Common myeloid progenitor, CD34-positive (primary cell): Measurements from ENCODE around the gene TMEM86A.

Experiments
- CTCF ChIA-PET: fragments of 350-600 bp; sonication (Branson Sonifier 250); formaldehyde crosslinking; loops from one replicate; lab custom pipeline; 2021; ENCODE audit warnings: antibody characterized with exemption; lab: Charles Lee
- POLR2A ChIA-PET: fragments of 350-600 bp; sonication (Branson Sonifier 250); formaldehyde crosslinking; loops from one replicate; lab custom pipeline; 2021; ENCODE audit warnings: antibody characterized with exemption; lab: Charles Lee
- DNase-seq, 3 donors: peaks; one replicate each; pipeline versions ENCODE4 v3.0.0 to v3.0.0-alpha.2; 2013
- H3K27ac ChIP-seq, 2 experiments: 1 replicate in 1 of 2; 2 replicates in 1 of 2; pipeline ENCODE4 v1.7.0; 2013; ENCODE audit warnings: inconsistent platforms in 2 of 2, low read length in 2 of 2, mild to moderate bottlenecking in 2 of 2, low read depth in 1 of 2, moderate library complexity in 1 of 2; ENCODE audit not compliant: severe bottlenecking in 2 of 2, insufficient read depth in 1 of 2, poor library complexity in 1 of 2
- H3K27me3 ChIP-seq, 5 experiments: replicated peaks in 2 of 5; 1 replicate in 3 of 5; 2 replicates in 2 of 5; pipeline versions ENCODE4 v1.6.1 to v1.7.0; 2013; ENCODE audit warnings: low read length in 4 of 5, mild to moderate bottlenecking in 2 of 5, moderate library complexity in 2 of 5, inconsistent platforms in 1 of 5; ENCODE audit not compliant: insufficient read depth in 5 of 5, control insufficient read depth in 4 of 5
- H3K36me3 ChIP-seq, 4 experiments: 1 replicate in 2 of 4; 2 replicates in 2 of 4; pipeline versions ENCODE4 v1.6.1 to v1.7.0; 2013; ENCODE audit warnings: low read length in 3 of 4, control low read depth in 1 of 4, mild to moderate bottlenecking in 1 of 4; ENCODE audit not compliant: control insufficient read depth in 4 of 4, insufficient read depth in 4 of 4
- H3K4me1 ChIP-seq, 4 experiments: 1 replicate in 3 of 4; 2 replicates in 1 of 4; pipeline versions ENCODE4 v1.6.1 to v1.7.1; 2013; ENCODE audit warnings: low read length in 3 of 4, mild to moderate bottlenecking in 3 of 4, control low read depth in 1 of 4, inconsistent platforms in 1 of 4, moderate library complexity in 1 of 4; ENCODE audit not compliant: control insufficient read depth in 4 of 4, insufficient read depth in 4 of 4; ENCODE audit errors: control extremely low read depth in 1 of 4
- H3K4me3 ChIP-seq, 7 experiments: 1 replicate in 4 of 7; 2 replicates in 3 of 7; pipeline versions ENCODE4 v1.5.1 to v1.7.0; 2013; ENCODE audit warnings: mild to moderate bottlenecking in 7 of 7, low read length in 6 of 7, moderate library complexity in 6 of 7, inconsistent platforms in 2 of 7, low read depth in 2 of 7, control low read depth in 1 of 7; ENCODE audit not compliant: insufficient read depth in 4 of 7, control insufficient read depth in 1 of 7; ENCODE audit errors: extremely low read depth in 1 of 7
- H3K9me3 ChIP-seq, 5 experiments: 1 replicate in 4 of 5; 2 replicates in 1 of 5; pipeline versions ENCODE4 v1.6.1 to v1.7.1; 2013; ENCODE audit warnings: low read length in 4 of 5, mild to moderate bottlenecking in 2 of 5, inconsistent platforms in 1 of 5, low read depth in 1 of 5, moderate library complexity in 1 of 5; ENCODE audit not compliant: control insufficient read depth in 4 of 5, insufficient read depth in 2 of 5; ENCODE audit errors: control extremely low read depth in 1 of 5
- WGBS: methylation state at CpG from one replicate; pipeline ENCODE4 v1.1.5; 2013; ENCODE audit not compliant: insufficient coverage; 5-methylcytosine and 5-hydroxymethylcytosine counted together

TMEM86A gene

GRCh38 chr11:18737642-18738041 lies 39.1 kb downstream of the TMEM86A start:
- H3K27me3 ChIP-seq, result peaks cover 0 to 2% (median 0%) of the 10 kb centered on the region in 5 experiments
- H3K9me3 ChIP-seq, result no peaks in the 10 kb centered on the region
- WGBS, result 98% methylated on average over 8 of the region's 8 CpGs
- DNase-seq, result no peak
- H3K36me3 ChIP-seq, result no peaks in the 10 kb centered on the region
- POLR2A ChIA-PET, result no interaction called here
- CTCF ChIA-PET, result interaction anchor here (1.0 to 7.1 kb wide), 7 partner anchors 8 to 198 kb away, joined by 3 to 58 read pairs (median 3); no protein-coding TSS in a partner anchor
- no peak overlapping the region for H3K27ac ChIP-seq
- H3K4me1 ChIP-seq, result no peaks in the 10 kb centered on the region
- H3K4me3 ChIP-seq, result no peak overlapping the region

GRCh38 chr11:18739685-18740084 lies 41.1 kb downstream of the TMEM86A start:
- H3K4me1 ChIP-seq, result no peaks in the 10 kb centered on the region
- no peak for DNase-seq
- H3K27me3 ChIP-seq, result peaks cover 0 to 2% (median 0%) of the 10 kb centered on the region in 5 experiments
- H3K4me3 ChIP-seq, result no peak overlapping the region
- H3K36me3 ChIP-seq, result no peaks in the 10 kb centered on the region
- H3K9me3 ChIP-seq, result no peaks in the 10 kb centered on the region
- POLR2A ChIA-PET, result no interaction called here
- no peak overlapping the region for H3K27ac ChIP-seq
- CTCF ChIA-PET, result interaction anchor here (0.9 to 7.1 kb wide), 6 partner anchors 10 to 199 kb away, joined by 4 to 58 read pairs (median 10); no protein-coding TSS in a partner anchor
- no CpG with 5 or more reads among the region's 4 CpGs for WGBS

GRCh38 chr11:18741783-18742182 lies 43.2 kb downstream of the TMEM86A start:
- Histone ChIP-seq H3K4me3 (no peak overlapping the region), H3K27ac (no peak overlapping the region), H3K4me1 (no peaks in the 10 kb centered on the region), H3K36me3 (no peaks in the 10 kb centered on the region), H3K27me3 (peaks cover 0 to 2% (median 0%) of the 10 kb centered on the region in 5 experiments), H3K9me3 (no peaks in the 10 kb centered on the region)
- DNase-seq, result peak in 1 of 3 donors; percentile 6
- ChIA-PET POLR2A (no interaction called here), CTCF (interaction anchor here (1.4 to 7.1 kb wide), 3 partner anchors 10 to 16 kb away, joined by 3 to 58 read pairs (median 12); no protein-coding TSS in a partner anchor)
- 97% methylated on average over 3 of the region's 3 CpGs for WGBS

GRCh38 chr11:18743365-18743764 lies 44.8 kb downstream of the TMEM86A start:
- 97% methylated on average over 9 of the region's 10 CpGs for WGBS
- DNase-seq, result no peak
- POLR2A ChIA-PET, result no interaction called here

GRCh38 chr11:18743900-18744514 lies 45.4 kb downstream of the TMEM86A start:
- WGBS, result 92% methylated on average over 11 of the region's 15 CpGs
- DNase-seq, result no peak
- no peaks in the 10 kb centered on the region for H3K9me3 ChIP-seq
- ChIA-PET CTCF (interaction anchor here (0.7 to 7.1 kb wide), 7 partner anchors 10 to 203 kb away, joined by 3 to 58 read pairs (median 4); no protein-coding TSS in a partner anchor), POLR2A (no interaction called here)
- no peaks in the 10 kb centered on the region for H3K36me3 ChIP-seq
- no peak overlapping the region for H3K4me3 ChIP-seq
- no peaks in the 10 kb centered on the region for H3K27me3 ChIP-seq
- peaks cover 0 to under 1% (median 0%) of the 10 kb centered on the region in 4 experiments for H3K4me1 ChIP-seq
- H3K27ac ChIP-seq, result no peak overlapping the region

More at GRCh38 chr11:18743365-18743764, 44.8 kb downstream of the TMEM86A start:
- no peaks in the 10 kb centered on the region for H3K36me3 ChIP-seq
- no peaks in the 10 kb centered on the region for H3K27me3 ChIP-seq
- H3K4me1 ChIP-seq, result no peaks in the 10 kb centered on the region
- H3K4me3 ChIP-seq, result no peak overlapping the region
- H3K27ac ChIP-seq, result no peak overlapping the region
- H3K9me3 ChIP-seq, result no peaks in the 10 kb centered on the region
- CTCF ChIA-PET, result interaction anchor here (0.7 to 7.1 kb wide), 7 partner anchors 8 to 203 kb away, joined by 3 to 58 read pairs (median 4); no protein-coding TSS in a partner anchor

DNA sequence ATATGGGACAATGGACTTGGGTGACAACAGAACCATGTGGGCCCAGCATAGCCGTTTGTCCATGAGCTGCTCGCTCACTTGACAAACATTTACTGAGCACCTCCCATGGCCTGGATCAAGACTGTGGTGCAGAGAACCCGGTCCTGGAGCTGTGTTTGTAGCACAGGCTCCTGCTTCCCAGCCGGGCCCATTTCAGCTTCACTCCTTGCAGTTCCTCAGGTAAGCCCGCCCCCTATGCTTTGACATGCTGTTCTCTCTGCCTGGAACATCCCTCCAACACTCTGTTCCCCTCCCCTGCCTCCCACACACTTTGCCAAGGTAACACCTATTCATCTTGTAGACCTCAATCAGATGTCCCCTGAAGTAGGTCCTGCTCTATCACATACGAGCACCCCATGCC lies 46.7 kb downstream of the TMEM86A start:
- 95% methylated on average over 6 of the region's 6 CpGs for WGBS
- Histone ChIP-seq H3K4me3 (no peak overlapping the region), H3K4me1 (peaks cover 0 to 8% (median 3%) of the 10 kb centered on the region in 4 experiments), H3K27me3 (no peaks in the 10 kb centered on the region), H3K9me3 (no peaks in the 10 kb centered on the region), H3K27ac (no peak overlapping the region), H3K36me3 (no peaks in the 10 kb centered on the region)
- ChIA-PET CTCF (interaction anchor here (1.5 to 2.4 kb wide), 3 partner anchors 9 to 20 kb away, joined by 3 to 7 read pairs (median 3); no protein-coding TSS in a partner anchor), POLR2A (no interaction called here)
- no peak for DNase-seq

DNA sequence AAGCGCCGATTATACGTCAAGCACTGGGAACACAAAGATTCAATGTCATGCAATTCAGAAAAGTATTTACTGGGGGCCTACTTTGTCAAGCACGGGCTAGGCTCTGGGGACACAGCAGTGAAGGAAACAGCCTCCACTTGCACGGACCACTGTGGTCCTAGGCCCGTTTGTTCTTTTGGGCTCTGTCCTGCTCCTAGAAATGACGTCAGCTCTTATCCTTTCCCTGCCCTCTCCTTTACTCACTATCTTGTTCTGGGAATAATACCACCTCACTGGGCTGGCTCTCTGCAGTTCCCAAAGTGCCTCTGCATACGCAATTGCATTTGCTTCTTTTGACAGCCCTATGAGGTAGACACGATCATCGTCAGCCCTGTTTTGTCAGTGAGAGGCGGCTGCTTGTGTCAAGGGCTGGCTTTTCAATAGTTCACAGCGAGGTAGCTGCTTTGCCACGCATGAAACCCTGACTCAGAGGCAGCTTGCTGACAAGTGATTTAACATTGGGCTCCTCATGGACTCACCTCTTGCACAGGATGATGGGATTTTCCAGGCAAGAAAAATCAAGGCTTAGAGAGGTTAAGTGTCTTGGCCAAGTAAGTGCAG lies 50.3 kb downstream of the TMEM86A start:
- CTCF ChIA-PET, result interaction anchor here (5.0 kb wide), 1 partner anchor 11 kb away, joined by 19 read pairs; no protein-coding TSS in a partner anchor

More for the DNA sequence above, 50.3 kb downstream of the TMEM86A start:
- WGBS, result 94% methylated on average over 13 of the region's 13 CpGs
- Histone ChIP-seq H3K4me1 (peaks cover 0 to 8% (median 3%) of the 10 kb centered on the region in 4 experiments), H3K36me3 (no peaks in the 10 kb centered on the region), H3K27me3 (no peaks in the 10 kb centered on the region), H3K9me3 (no peaks in the 10 kb centered on the region), H3K4me3 (no peak overlapping the region), H3K27ac (no peak overlapping the region)
- POLR2A ChIA-PET, result no interaction called here
- DNase-seq, result no peak
